HG02623 (cell line): ENCODE data around the gene GABRP.

ENCODE experiments used
- ATAC-seq: cut with Tn5 transposase; IDR thresholded peaks from one replicate; pipeline ENCODE4 v1.9.1; 2021; ENCODE audit warnings: moderate library complexity; ENCODE audit not compliant: unreplicated experiment

The GABRP gene, protein sequence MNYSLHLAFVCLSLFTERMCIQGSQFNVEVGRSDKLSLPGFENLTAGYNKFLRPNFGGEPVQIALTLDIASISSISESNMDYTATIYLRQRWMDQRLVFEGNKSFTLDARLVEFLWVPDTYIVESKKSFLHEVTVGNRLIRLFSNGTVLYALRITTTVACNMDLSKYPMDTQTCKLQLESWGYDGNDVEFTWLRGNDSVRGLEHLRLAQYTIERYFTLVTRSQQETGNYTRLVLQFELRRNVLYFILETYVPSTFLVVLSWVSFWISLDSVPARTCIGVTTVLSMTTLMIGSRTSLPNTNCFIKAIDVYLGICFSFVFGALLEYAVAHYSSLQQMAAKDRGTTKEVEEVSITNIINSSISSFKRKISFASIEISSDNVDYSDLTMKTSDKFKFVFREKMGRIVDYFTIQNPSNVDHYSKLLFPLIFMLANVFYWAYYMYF

DNA sequence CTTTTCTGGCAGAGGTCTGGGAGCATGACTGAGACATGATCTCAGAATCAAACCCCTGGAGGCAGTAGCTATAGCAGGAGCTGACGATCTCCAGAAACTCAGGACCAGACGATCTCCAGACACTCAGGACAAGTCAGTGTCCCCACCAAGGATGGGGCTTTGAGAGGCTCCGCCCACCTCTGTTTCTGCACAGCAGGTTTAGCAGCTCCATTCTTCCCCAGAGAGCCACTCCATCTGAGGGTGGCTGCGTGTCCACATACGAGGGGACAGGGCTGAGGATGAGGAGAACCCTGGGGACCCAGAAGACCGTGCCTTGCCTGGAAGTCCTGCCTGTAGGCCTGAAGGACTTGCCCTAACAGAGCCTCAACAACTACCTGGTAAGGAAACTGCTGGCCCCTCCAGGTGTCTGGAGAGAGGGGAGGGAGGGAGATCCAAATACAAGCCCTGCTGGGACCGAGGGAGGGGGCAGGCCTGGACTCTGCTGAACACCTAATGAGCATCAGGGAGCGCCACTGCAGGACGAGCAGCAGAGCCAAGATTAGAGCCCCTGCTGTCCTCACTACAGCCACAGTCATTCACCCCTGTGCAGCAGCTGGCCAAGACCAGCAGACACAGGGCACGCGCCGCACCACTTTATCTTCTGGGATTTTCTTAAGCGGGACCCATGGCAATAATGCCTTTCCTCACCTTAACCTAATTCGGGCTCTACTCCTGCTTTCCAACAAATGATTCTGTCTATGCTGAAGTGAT lies at the start of gene GABRP:
GABRP (plus strand) TSS at position 228 of the 750 bp plus-strand sequence. CDS start 4,891 bp downstream, outside the sequence.
- ATAC-seq = no peak

DNA sequence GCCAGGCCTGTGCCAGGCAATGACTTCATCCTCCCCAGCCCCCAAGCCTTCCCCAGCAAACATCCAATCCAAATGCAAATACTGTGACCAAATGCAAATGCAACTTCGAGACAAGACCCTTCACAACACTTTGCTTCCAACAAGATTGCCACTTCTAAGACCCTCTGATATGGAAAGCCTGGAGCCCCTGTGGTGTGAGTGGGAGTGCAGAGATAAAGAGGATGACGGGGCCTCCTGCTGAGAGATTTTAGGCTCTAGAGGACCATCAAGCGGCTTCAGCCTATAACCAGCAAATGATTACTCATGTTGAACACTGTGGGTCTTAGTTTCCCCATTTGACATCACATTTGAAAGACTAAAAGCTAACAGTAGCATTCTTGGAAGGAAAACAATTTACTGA lies 46.6 kb upstream of the GABRP start:
- no peak for ATAC-seq

DNA sequence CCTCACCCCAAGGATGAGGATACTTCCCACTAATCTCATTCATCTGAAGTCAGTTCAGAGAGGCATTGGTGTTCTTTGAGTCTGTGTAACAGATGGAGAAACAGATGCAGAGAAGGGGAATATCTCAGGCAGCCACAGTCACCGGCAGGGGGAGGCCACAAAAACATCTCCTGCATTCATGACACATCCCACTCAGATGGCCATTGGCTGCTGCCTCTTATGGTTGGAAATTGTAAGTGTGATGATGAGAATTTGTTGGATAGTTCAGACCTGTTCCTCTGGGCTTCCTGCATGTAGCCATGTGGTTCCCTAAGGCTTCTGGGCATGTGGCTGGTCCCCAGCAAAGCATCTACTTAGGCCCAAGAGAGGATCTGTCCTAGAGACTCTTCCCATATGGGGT lies 45.9 kb upstream of the GABRP start:
- ATAC-seq = no peak

DNA sequence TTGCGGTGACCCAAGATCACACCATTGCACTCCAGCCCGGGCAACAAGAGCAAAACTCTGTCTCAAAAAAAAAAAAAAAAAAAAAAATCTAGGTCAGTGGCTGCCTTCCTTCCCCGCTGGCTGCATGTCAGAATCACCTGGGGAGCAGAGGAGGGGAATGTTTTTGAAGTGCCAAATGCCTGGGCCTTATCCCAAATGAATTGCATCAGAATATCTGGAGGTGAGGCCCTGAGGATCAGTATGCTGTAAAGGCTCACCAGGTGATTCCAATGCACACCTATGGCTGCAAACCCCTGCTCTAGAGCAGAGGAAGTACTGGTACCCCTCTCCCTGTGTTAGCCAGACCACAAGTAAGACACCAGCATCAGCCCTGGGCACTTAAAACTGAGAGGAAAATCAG lies 44.7 kb upstream of the GABRP start:
- no peak for ATAC-seq

DNA sequence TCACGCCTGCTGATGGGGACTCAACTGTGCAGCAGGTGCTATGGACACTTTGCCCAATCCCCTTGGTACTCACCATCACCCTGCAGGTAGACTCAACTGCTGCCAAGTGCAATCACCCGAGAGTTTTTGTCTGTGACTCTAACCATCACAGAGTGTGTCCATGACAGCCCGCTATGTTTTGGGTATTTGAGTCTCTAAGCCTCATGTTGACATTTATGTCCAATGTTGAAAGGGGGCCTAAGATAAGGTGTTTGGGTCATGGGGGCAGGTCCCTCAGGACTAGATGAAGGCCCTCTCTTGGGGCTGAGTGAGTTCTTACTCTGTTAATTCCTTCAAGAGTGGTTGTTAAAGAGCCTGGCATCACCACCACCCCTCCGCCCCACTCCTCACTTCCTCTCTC lies 44.1 kb upstream of the GABRP start:
- ATAC-seq = no peak

DNA sequence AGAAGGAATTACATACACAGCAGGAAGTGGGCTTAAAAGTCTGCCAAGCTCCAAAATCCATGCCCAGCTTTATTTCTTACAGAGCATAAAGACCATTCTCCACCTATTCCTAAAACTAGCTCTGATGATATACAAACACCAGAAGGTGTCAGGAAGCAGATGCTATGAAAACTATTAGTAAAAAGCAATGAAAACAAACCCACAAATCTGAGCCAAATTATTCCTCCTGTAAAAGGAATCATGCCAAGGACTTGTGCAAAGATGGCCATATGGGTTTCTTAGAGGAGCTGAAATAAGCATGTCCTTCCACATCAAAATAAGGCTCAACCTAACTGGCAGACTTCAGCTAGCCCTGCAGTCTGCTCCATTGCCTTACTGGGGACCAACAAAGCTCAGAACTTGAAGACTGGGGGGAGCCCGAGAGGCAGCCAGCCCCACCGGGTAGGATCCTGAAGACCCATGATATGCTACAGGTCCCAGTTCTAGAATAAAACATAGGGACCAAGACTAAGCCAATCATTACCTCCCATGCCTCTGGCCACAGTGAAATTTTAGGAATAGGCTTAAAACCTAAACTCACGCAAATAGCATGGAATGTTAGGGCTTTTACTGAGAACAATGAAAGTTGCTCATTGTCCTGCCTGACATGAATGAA lies 42.8 kb upstream of the GABRP start:
- ATAC-seq = no peak

DNA sequence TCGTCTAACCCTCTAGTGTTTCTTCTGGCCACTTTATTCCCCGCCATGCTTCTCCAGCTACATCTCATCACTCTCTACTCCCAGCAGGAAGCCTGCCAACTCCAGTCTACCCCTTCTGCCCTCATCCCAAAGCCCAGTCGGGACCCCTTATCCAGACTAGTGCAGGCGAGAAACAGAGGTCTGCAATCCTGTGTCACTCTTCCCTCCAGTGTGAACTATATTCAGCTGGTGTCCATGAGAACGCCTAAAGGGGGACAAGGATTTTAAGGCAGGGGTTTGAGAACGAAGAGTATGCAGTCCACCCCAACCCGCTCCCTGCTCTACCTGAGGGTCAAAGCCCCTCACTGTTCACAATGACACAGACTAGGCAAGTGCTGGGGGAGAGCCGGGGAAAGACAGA lies 41.7 kb upstream of the GABRP start:
- no peak for ATAC-seq

DNA sequence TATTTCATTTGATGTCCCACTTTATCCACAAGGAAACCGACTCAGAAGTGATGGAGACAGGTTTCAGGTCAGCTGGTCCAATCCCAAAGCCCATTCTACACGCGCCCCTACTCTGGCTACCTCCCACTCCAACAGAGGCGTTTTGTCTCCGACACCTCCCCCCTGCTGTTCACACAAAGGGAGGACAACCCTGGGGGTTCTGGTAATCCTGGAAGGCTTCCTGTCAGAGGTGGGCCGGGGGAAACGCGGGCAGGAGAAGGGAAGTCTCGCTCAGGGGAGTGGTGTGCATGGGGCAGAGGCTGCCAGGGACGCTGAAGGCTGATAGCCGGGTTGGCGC lies 39.7 kb upstream of the GABRP start:
- ATAC-seq = no peak

DNA sequence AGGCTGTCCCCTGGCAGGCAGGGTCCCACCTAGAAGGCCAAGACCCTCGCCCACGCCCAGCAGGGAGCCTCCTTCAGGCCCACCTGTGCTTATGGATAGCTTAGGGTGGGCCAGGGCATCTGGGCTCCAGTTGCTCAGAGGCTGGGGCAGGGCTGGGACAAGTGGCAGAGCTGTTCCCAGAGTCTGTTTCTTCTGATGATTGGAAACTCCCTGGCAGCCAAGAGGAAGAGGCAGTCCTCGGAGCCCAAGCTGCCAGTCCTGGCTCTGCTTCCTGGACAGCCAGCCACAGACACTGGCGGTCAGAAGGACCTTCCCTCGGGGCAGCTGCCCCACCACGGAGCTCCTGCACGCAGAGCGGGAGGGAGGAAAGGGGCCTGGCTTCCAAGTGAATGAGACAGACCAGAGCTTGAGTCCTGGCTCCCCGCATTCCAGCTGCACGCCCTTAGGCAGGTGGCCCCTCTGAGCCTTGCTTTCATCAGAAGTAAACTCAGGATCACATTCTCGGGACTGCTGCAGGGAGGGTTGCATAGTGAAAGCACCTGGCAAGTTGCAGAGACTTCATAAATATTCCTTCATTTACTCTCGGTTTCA lies 37.9 kb upstream of the GABRP start:
- ATAC-seq = no peak

DNA sequence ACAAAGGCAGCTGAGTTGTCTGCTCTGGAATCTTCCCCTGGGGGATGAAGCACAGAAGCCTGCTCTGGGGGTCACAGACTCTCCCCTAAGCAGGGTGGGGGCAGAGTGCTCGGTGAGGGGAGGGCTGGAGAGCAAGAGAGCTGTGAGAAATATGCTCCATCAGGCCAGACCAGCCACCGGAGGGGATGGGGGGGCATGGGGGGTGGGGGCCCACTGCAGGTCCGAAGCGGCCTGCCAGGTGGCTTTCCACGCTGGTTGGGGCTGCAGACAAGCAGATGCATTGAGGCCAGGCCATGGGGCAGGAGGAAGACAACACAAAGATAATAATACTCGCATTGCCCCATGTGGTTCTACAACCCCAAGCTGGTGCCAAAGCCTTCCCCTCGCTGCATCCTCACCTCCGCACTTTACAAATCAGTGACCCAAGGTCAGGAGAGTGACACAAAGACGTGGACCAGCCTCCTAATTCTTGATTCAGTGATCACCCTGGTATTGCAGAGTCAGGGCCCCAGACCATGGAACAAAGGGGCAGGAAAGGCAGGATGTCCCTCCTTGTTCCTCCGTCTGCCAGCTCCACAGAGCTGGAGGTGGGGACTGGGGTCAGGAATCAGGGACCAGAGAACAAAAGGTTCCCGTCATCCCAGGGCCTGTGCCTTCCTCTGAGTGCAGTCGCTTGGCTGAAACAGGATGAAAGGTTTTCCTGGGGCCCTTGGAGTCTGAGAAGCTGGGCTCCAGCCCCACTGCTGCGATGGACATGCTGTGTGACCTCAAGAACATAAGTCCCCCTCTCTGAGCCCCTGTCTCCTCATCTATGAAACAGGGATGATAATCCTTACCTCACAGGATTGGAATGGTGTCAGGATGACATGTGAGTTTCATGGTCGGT lies 37.2 kb upstream of the GABRP start:
- ATAC-seq = no peak

DNA sequence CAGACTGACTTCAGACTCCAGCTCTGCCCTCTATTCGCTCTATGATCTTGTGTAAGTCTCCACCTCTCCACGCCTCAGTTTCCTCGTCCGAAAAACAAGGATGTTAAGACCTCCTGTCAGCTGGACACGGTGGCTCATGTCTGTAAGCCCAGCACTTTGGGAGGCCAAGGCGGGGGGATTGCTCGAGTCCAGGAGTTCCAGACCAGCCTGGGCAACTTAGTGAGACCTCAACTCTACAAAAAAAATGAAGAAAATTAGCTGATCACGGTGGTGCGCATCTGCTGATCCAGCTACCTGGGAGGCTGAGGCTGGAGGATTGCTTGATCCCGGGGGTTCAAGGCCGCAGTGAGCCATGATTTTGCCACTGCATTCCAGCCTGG lies 36.6 kb upstream of the GABRP start:
- no peak for ATAC-seq

DNA sequence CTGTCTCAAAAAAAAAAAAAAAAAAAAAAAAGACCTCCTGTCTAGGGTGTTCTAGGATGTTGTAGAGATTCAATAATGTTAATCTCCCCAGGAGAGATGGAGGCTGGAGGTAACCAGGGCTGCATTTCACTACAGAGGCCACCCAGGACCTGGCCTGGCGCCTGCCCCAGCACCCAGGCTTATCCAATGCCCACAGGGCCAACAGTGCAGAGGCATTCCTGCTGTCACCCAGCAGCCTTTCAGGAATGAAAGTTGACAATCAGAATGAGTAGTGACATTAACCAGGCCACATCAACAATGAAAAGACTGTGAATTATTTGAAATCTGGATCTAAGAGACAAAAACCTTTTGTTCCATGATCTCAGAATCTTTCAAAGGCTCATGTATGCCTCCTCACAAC lies 36.2 kb upstream of the GABRP start:
- ATAC-seq = no peak

DNA sequence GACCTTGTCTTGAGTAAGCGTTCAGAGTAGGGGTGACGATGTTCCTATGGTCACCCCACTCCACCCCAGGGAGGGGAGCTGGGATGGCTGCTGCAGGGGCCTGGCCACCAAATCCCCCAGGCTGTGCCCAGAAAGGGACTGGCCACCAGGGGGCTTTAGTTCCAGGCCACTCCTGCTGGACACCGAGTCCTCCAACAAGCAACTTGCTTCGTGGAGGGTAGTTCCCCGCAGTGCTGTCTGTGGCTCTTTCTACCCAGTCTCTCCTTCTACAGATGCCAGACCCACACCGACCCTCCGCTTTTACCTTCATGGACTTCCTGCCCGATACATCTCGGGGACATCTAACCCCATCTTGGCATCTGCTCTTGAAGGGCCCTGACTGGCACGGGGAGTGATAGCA lies 35.7 kb upstream of the GABRP start:
- no peak for ATAC-seq

DNA sequence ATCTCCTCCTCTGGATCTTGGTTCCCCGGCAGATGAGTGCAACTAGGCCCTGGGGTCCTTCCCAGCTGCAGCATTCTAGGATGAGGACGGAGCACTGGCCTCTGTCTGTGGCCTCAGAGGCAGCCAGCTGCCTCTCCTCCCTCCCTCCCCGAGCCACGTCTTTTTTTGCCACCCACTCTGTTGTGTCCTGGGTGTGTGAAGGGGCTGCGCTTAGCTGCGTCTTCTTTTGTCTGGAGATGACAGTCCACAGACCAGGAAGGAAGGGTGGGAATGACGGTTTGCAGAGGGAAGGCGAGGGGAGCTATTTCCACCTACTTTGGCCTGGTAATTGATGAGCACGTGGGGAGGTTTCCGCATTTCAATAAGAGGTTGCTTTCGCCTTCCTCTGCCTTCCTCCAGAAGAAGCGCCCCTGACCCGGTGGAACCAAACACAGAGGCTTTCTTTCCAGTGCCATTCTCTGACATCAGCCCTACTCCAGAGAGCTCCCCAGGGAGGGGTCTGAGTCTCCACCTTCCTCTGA lies 34.5 kb upstream of the GABRP start:
- no peak for ATAC-seq

DNA sequence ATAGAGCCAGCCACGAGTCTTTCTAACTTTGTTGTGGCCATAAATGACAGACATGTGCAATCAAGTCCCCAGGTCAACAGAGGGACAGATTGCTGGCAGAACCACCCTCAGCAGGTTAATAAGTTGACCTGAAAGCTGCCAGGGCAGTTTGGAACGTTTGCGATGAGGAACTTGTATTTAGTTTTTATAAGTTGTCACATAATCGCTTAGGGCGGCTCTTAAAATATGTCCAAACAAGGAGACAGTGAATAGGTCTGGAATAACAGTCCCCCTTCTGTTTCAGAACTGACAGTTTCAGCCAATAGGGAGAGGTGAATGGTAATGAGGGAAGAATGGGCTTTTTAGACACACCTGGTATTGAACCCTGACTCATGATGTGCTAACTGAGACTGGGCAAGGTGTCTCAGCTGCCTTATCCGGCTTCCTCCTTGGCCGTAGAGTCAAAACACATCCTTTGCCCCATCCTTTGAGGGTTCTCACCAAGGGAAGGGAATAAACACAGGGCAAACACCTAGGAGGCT lies 33.6 kb upstream of the GABRP start:
- no peak for ATAC-seq

DNA sequence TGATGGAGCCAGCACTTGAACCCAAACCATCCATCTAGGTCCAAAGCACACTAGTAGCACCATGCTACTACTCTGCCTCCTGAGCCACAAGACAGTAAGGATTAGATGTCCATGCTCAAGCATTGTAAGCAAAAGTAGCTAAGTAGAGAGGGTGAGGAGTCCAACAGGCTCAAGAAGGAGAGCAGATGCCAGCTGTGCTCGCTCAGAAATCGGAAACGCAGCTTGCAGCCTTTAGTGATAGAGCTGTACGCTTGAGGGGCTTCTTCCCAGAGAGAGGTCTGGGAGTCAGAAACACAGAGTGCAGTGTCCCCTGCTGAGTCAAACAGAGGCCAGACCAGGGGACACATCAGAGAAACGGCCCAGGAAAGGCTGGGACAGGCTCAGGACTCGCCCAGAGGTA lies 32.7 kb upstream of the GABRP start:
- ATAC-seq = no peak

DNA sequence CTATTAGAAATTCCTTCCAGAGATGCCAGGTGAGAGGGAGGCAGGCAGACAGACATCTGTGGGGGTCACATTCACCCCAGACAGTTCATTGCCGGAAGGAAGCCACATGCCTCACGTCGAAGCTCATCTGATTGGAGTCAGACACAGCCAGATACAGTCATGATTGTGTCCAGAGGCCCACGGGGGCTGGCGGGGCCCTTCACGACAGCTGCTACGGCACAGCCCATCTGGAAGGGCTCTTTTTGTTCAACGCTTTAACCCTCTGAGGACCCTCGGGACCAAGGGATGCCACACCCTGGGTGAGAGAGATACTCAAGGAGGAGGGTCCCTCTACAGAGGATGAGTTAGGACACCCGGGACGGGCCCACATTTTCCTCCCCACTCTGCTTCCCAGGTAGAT lies 31.9 kb upstream of the GABRP start:
- no peak for ATAC-seq

DNA sequence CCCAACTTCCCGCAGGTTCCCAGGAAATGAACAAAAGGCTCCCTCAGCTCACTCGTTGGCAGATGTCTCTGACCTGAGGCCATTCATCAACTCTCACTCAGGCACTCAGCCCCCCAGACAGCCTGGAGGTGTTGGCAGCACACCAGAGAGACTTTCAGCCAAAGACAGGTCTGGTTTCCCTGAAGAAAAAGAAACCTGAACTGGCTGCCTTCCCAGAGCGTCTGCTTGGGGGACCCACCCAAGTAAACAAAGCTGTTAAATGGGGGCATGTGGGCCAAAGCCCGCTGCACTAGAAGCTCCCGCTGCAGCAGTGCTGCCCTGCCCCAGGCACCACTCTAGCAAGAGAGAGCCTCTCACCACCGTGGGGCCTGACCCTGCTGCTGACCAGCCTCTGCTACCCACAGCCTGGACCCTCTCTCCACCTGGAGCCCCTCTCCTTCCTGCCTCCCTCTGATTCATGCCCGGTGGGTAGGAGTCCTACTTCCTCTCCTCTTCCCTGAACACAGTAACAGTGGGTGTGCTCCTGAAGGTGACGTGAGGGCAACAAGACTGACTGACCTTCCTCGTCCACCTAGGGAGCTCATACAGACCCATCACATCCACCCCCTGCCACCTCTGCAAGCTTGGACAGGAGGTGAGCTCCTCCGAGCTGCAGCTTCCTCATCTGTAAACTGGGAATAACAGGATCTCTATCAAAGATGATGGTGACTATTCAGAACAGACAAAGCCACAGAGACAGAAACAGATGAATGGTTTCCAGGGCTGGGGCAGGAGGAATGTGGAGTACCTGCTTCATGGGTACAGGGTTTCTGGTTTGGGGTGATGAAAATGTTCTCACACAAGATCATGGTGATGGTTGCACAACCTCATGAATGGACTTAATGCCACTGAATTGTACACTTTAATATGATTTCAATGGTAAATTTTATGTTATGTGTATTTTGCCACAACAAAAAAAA lies 31.0 kb upstream of the GABRP start:
- no peak for ATAC-seq

DNA sequence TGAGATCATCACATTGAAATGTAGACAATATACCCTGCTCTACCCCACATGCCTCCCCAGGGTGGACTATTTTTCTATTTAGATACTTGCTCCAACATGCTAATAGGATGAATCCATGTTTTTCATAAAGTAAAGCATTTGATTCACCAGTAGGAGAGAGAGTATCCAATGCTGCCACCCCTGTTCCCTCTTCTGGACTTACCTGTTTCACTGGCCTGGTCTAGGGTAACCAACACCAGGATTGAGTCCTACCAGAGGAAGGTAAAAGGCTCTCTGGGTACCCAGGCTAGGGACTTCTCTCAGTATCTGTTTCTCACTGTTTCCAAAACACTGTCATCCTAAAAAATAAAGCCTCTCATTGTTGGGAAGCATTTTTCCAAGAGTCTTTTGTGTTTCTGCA lies 30.2 kb upstream of the GABRP start:
- ATAC-seq = no peak
